Aorta (tissue), 5 donors: ENCODE results near the gene KCNK4. TPM values are rescaled to one million over a fixed set of nuclear protein-coding genes. Genes with fewer than 3 reads are reported as not detected.

Experiments used
- ATAC-seq: fragments of 200-7000 bp; cut with Tn5 transposase; one replicate; pipeline ENCODE4 v1.9.1; 2022; ENCODE audit warnings: moderate library complexity; ENCODE audit not compliant: low FRiP score
- DNase-seq, 2 donors: peaks; one replicate each; pipeline ENCODE4 v3.0.0-alpha.2; 2020
- H3K27ac ChIP-seq, 2 donors: one replicate each; pipeline ENCODE4 v1.5.1; 2013; ENCODE audit warnings: low read length in 2 of 2, mild to moderate bottlenecking in 2 of 2, moderate library complexity in 2 of 2, control low read depth in 1 of 2, inconsistent platforms in 1 of 2, low read depth in 1 of 2
- H3K27me3 ChIP-seq, 2 donors: one replicate each; pipeline ENCODE4 v1.6.1; 2013; ENCODE audit warnings: control low read depth in 1 of 2, low read length in 1 of 2, mild to moderate bottlenecking in 1 of 2, moderate library complexity in 1 of 2; ENCODE audit not compliant: insufficient read depth in 2 of 2, control insufficient read depth in 1 of 2
- H3K36me3 ChIP-seq, 2 donors: one replicate each; pipeline ENCODE4 v1.6.1; 2013; ENCODE audit warnings: control low read depth in 1 of 2, low read length in 1 of 2, mild to moderate bottlenecking in 1 of 2; ENCODE audit not compliant: insufficient read depth in 2 of 2, control insufficient read depth in 1 of 2
- H3K4me1 ChIP-seq, 2 donors: one replicate each; pipeline ENCODE4 v1.6.1; 2013; ENCODE audit warnings: low read length in 2 of 2, control low read depth in 1 of 2, mild to moderate bottlenecking in 1 of 2, moderate library complexity in 1 of 2; ENCODE audit not compliant: insufficient read depth in 2 of 2, control insufficient read depth in 1 of 2
- H3K4me3 ChIP-seq, 2 donors: one replicate each; pipeline ENCODE4 v1.5.1; 2013; ENCODE audit warnings: low read length in 2 of 2, control low read depth in 1 of 2, mild to moderate bottlenecking in 1 of 2
- H3K9me3 ChIP-seq: one replicate; pipeline ENCODE4 v1.6.1; 2013; ENCODE audit warnings: mild to moderate bottlenecking, low read length; ENCODE audit not compliant: control insufficient read depth
- WGBS, 2 donors: extraction: QIAGEN DNeasy Blood & Tissue Kit; methylation state at CpG; one replicate each; pipeline ENCODE4 v1.1.7; 2013; 5-methylcytosine and 5-hydroxymethylcytosine counted together
- intact Hi-C, 2 donors: fragments of 100-400 bp; cut with DNase I; formaldehyde crosslinking; loops; one replicate each; pipeline versions ENCODE4 v1.14.2 to v1.15.0; 2022
- polyA plus RNA-seq, 2 donors: library from polyadenylated mRNA; stranded (reverse); fragments of 200-250 nt; gene quantifications; one replicate each; pipeline ENCODE4 v1.2.3, GENCODE V29; 2013
- total RNA-seq, 2 donors: library from RNA; stranded (reverse); fragmentation: NEBNext Ultra II Directional; extraction: Animal tissue kit (Norgen Biotek cat#: 25700); gene quantifications; one replicate each; pipeline ENCODE4 v1.2.1, GENCODE V29; 2021
- donor health status: healthy with polysubstance abuse.
- donor health status: Bipolar disorder and iron deficiency.
- donor health status: DM: no; HTN: no; CAD: no.
- donor health status: DM: no; HTN: no; CAD: no.
- donor health status: DM: yes; HTN: yes; CAD: no.

Gene KCNK4
- total and polyA plus RNA-seq, 4 donors, result not detected

DNA sequence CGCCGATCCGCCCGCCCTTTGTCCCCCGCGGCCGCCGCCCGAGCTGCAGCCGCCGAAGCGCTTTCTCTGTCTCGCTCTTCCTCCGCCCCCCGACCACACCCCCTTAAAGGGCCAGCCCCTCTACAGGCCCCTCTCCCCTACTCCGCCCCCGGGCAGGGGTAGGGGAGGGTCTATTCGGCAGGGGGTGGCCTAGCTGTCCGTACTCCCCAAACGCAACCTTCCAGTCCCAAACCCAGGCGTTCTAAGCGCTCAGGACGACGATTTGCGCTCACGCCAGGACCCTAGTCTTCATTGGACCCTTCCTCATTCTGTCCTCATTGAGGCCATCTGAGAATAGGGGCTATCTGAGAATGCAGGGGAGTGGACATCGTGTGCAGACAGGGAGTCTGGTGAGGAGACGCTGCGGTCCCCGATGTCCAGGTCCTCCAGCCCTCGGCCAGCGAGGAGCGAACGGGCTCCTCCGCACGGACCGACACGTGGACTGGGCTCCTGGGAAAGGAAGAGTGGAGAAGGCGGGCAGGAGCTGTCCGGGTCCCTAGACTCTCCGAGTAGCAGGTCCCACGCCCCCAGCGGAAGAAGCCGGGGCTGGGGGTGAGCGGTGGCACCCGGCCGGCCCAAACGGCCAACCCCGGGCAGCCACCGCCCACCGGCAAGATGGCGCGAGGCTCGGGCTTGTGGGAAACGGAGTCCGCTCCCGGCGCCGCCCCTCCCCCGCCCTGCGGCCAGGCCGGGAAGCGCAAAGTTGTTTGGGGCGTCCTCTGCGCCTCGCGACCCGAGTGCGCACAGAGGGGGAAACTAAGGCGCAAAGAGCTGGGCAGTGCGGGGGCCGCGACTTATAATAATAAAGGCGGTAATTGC, 44.0 kb upstream of the KCNK4 start, which contains the start of gene PPP1R14B:
Gene PPP1R14B (minus strand): TSS at position 73 of the 858 bp plus-strand sequence. CDS start 270 bp downstream, outside the sequence.
- WGBS, 2 donors, result 0 to 1% methylated on average over 57 to 74 of the region's 74 CpGs
- intact Hi-C loops, result no loop called here
- H3K4me3 ChIP-seq, result peak within 1 kb of the TSS; percentile 68 to 75
- H3K36me3 ChIP-seq, result no peaks in the 10 kb centered on the region
- H3K27ac ChIP-seq, result peak within 1 kb of the TSS in 1 of 2 donors; percentile 56
- DNase-seq (peak; percentile 94 to 97), ATAC-seq (peak; percentile 83)
- H3K4me1 ChIP-seq, result no peaks in the 10 kb centered on the region
- no peaks in the 10 kb centered on the region for H3K27me3 ChIP-seq
- H3K9me3 ChIP-seq, result no peaks in the 10 kb centered on the region

DNA sequence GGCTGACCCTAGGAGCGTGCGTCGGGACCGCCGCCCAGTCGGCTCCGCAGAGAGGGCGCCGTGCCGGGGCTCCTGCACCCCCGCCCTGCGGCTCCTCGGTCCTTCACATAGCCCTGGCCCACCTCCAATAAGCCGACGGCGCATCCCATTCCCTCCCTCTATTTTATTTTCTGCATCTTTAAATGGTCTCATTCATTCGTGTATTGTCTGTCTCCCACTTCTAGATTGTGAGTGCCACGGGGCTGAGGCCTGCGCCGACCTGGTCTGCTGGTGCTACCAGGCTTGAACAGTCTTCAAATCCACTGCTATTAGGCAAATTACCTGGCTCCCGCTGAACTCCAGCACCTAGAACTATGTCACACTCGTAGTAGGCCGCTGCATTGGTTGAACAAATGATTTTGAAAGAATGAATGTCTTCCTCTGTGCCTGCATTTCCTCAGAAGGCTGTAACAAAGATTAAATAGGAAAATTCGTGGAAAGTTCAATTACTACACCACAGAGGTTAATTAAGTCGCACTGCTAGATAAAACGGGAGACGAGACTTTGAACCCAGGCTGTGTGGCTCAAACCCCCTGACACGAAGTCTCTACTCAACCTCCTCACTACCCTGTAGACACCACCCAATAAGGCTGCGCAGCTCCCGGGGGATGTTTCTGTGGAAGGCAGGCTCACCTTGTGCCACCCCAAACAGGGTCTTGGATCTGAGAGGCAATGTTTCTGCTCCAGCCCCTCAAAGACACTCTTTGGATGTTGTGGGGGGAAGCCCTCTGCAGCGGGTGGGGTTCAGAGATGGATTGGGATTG, 43.2 kb upstream of the KCNK4 start:
- intact Hi-C loops, result no loop called here
- no peak for ATAC-seq
- no peak overlapping the region for H3K27ac ChIP-seq
- peak overlapping the region in 1 of 2 donors; percentile 2 for H3K4me3 ChIP-seq
- no peaks in the 10 kb centered on the region for H3K4me1 ChIP-seq
- no peaks in the 10 kb centered on the region for H3K9me3 ChIP-seq
- H3K36me3 ChIP-seq, result no peaks in the 10 kb centered on the region
- WGBS, 2 donors, result 33 to 34% methylated on average over 31 of the region's 31 CpGs
- no peaks in the 10 kb centered on the region for H3K27me3 ChIP-seq
- peak in 1 of 2 donors; percentile 62 for DNase-seq

DNA sequence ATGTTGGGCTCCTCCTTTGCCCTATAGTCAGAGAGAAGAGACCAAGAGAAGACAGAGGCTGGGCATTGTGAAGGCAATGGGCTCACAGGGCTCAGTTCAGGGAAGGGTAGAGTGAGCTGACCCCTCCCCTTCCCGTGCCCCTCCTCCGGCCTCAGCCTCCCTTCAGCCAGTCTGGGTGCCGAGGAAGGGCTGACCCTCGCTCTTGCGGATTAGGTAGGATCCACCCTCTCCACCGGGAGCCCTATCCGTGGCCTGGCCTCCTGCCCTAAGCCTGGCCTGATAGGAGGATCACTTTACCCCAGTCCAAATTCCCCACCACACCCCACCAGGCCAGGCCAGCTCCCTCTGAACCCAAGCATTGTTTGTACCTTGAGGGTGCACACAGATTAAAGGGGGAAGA, 42.5 kb upstream of the KCNK4 start:
- no peak overlapping the region for H3K27ac ChIP-seq
- no peaks in the 10 kb centered on the region for H3K4me1 ChIP-seq
- H3K9me3 ChIP-seq, result no peaks in the 10 kb centered on the region
- H3K27me3 ChIP-seq, result no peaks in the 10 kb centered on the region
- no peak overlapping the region for H3K4me3 ChIP-seq
- WGBS, 2 donors, result 77 to 83% methylated on average over 7 of the region's 7 CpGs
- no peak for ATAC-seq
- no peaks in the 10 kb centered on the region for H3K36me3 ChIP-seq
- intact Hi-C loops, result no loop called here
- DNase-seq, result no peak

DNA sequence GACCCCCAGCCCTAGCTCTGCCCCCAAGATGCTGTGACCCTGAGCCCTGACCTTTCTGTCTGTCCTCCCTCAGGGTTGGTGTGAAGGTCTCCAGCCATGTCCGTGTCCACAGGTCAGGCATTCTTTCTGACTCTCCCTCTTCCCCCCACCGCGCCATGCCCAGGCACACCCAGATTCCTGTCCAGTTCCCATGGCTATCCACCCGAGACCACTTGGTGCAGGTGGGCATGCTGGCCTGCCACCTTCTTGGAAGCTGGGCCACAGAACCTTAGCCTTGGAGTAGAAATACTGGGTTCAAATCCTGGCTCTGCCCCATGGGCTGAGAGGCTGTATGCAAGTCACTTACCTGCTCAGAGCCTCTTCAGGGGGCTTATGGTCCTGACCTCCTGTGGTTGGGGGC, 42.1 kb upstream of the KCNK4 start:
- ATAC-seq (no peak), DNase-seq (peak in 1 of 2 donors; percentile 72)
- intact Hi-C loops, result no loop called here
- no peak overlapping the region for H3K27ac ChIP-seq
- no peaks in the 10 kb centered on the region for H3K36me3 ChIP-seq
- no peaks in the 10 kb centered on the region for H3K27me3 ChIP-seq
- H3K4me3 ChIP-seq, result no peak overlapping the region
- no peaks in the 10 kb centered on the region for H3K9me3 ChIP-seq
- 91 to 94% methylated on average over 4 of the region's 4 CpGs for WGBS, 2 donors
- H3K4me1 ChIP-seq, result no peaks in the 10 kb centered on the region

DNA sequence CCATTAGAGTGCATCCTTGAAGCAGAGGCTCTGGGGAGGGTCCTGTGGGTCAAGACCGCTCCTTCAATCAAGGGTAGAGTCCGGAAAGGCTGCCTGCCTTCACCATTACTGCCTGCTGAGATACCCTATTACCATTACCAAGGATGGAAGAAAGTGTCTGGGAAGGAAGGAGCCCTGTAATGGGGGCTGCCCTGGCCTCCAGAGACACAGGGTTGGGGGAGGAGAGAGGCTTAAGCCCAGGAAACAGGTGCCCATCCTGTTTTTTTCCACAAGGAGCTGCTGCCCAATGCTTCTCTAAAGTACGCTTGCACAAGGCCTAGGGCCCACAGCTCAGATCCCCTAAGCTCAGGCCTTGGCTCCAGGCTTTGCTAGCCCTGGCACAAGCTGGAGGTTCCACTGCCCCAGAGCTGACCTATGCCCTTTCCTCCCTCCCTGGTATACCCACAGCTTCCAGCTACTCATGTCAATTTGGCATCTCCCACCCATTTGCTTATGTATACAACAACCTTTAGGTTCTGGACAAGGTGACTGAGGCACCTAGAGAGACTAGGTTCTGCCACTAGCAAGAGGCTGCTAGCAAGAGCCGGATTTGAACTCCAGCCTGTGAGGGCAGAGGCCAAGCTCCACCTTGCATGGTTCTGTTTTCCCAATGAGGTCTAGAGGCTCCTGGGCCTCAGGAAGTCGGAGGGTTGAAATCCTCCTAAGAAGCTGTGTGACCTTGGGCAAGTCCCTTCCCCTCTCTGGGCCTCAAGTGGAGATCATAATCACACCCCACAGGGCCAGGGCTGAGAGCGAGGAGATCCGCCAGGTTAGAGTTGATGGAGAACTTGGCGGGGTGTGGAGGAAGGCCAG, 41.3 kb upstream of the KCNK4 start:
- Histone ChIP-seq H3K27ac (no peak overlapping the region), H3K4me3 (no peak overlapping the region), H3K9me3 (no peaks in the 10 kb centered on the region), H3K4me1 (no peaks in the 10 kb centered on the region), H3K36me3 (no peaks in the 10 kb centered on the region), H3K27me3 (no peaks in the 10 kb centered on the region)
- no peak for DNase-seq
- ATAC-seq, result no peak
- 92 to 93% methylated on average over 8 of the region's 8 CpGs for WGBS, 2 donors
- intact Hi-C loops, result loop anchor here in 1 of 2 donors (2.0 kb wide), 1 partner anchor 19 kb away; no protein-coding TSS in a partner anchor

DNA sequence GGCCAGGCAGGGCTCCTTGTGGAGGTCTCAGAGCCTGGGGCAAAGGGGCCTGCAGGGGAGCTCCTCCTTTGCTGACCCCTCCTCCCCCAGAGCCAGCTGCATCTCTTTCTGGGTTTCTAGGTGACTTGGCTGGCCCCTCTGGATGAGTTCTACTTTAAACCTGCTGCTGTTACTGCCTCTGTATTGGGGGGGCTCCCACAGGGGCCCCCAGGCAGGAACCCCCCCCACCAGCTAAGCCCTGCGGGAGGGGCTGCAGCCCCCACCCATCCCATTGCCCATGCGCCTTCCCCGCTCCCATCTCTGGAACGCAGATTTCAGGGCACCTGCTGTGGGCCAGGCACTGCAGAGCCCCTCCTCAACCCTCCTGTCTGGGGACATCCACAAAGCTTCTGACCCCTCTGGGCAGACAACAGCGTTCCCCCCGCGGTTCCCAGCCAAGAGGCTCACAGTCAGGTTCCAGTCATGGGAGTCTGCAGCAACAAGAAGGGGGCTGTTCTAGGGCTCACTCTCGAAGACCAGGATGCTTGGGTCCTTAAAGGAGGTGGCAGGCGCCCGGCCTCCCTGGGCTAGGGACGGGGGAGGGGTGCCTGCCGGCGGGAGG, 40.6 kb upstream of the KCNK4 start:
- WGBS, 2 donors, result 20 to 24% methylated on average over 13 of the region's 13 CpGs
- Histone ChIP-seq H3K36me3 (no peaks in the 10 kb centered on the region), H3K27me3 (no peaks in the 10 kb centered on the region), H3K4me3 (no peak overlapping the region), H3K27ac (no peak overlapping the region), H3K9me3 (no peaks in the 10 kb centered on the region), H3K4me1 (no peaks in the 10 kb centered on the region)
- DNase-seq (peak in 1 of 2 donors; percentile 68), ATAC-seq (no peak)
- intact Hi-C loops, result loop anchor here in 1 of 2 donors (2.0 kb wide), 1 partner anchor 18 kb away; no protein-coding TSS in a partner anchor

DNA sequence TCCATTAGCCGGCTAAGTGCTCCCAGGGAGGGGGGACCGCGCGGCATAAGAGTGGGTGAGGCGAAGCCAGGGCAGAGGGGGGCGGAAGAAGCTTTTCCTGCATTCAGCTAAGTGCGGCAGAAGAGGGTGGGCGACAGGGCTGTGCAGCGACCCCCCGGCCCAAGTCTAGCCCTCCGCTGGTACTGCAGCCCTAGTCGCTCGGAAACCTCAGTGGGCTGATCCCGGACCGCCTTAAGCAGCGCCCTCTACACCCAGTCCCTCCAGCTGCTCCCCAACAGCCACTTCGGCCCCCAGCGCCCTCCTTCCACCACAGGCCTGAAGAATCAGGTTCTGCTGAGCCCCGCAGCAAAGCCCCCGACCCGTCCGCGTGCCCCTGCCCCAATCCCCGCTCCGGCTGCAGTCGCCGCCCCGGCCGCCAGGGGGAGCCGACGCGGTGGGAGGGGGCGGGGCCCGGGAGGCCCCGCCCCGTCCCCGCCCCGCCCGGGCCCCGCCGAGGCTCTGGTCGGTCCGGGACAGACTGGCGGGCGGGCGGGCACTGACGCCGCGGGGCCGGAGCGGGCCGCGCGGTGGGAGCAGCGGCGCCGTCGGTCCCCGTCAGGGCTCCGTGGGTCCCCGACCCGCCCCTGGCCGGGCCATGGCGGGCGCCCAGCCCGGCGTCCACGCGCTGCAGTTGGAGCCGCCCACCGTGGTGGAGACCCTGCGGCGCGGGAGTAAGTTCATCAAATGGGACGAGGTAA, 39.9 kb upstream of the KCNK4 start, which contains the start of gene PLCB3:
Gene PLCB3 (plus strand): TSS at position 515 of the 737 bp plus-strand sequence. CDS start 120 bp downstream, at position 635.
- H3K36me3 ChIP-seq, result no peaks in the 10 kb centered on the region
- H3K27me3 ChIP-seq, result no peaks in the 10 kb centered on the region
- 1 to 2% methylated on average over 32 to 75 of the region's 75 CpGs for WGBS, 2 donors
- H3K27ac ChIP-seq, result peak within 1 kb of the TSS in 1 of 2 donors; percentile 14
- no peaks in the 10 kb centered on the region for H3K4me1 ChIP-seq
- ATAC-seq, result peak; percentile 76
- intact Hi-C loops, result loop anchor here in 1 of 2 donors (2.0 kb wide), 1 partner anchor 18 kb away; no protein-coding TSS in a partner anchor
- no peaks in the 10 kb centered on the region for H3K9me3 ChIP-seq
- peak in 1 of 2 donors; percentile 85 for DNase-seq
- H3K4me3 ChIP-seq, result peak within 1 kb of the TSS; percentile 59 to 81
